Hematopoietic multipotent progenitor cell treated with erythropoietin and hydrocortisone succinate and interleukin-3 and kit ligand, for 6 days (in vitro differentiated cells): ENCODE data around the gene MAN2A2.

ENCODE experiments used
- DNase-seq: peaks from one replicate; pipeline ENCODE4 v3.0.0-alpha.2; 2015

MAN2A2 gene

DNA sequence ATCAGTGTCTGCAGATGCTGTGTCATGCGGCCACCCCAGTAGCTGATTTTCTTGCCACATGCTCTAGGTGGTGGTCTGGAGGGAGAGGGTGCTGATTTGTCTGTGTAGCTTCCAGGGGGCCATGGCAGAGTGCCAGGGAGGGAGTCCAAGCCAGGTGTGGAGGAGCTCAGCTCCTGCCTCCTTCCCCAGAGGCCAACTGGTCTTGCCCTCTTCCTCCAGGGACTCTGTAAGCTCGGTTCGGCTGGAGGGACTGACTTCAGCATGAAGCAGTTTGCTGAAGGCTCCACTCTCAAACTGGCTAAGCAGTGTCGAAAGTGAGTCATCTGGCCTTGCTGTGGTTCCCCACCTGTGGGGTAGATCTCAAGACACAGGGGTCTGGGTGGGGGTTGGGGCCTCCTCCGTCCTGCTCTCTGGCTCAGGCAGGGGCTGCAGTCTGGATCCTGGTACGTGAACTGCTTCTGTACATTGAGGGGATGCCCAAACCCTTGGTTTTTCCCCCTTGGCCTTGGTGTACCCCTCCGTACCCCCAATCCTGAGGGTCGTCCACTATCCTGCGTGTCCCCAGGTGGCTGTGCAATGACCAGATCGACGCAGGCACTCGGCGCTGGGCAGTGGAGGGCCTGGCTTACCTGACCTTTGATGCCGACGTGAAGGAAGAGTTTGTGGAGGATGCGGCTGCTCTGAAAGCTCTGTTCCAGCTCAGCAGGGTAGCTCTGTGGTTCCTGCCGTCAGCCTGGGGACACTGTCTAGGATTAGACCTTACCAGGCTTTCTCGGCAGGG, 44.7 kb downstream of the MAN2A2 start:
- DNase-seq = no peak

DNA sequence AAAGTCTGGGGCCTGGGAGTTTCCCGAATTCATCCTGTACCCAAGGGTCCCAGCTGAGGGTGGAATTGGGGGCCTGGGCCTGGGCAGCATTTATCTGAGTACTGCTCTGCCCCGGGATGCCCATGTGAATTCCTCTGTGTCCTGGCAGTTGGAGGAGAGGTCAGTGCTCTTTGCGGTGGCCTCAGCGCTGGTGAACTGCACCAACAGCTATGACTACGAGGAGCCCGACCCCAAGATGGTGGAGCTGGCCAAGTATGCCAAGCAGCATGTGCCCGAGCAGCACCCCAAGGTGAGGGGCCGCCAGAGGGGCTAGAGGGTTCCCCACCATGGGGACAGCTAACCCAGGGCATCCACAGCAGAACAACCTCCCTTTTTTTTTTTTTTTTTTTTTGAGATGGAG, 45.4 kb downstream of the MAN2A2 start:
- no peak for DNase-seq

- DNase-seq = no peak
Observed at GRCh38 chr15:90949979-90950675, 47.0 kb downstream of the MAN2A2 start.

DNA sequence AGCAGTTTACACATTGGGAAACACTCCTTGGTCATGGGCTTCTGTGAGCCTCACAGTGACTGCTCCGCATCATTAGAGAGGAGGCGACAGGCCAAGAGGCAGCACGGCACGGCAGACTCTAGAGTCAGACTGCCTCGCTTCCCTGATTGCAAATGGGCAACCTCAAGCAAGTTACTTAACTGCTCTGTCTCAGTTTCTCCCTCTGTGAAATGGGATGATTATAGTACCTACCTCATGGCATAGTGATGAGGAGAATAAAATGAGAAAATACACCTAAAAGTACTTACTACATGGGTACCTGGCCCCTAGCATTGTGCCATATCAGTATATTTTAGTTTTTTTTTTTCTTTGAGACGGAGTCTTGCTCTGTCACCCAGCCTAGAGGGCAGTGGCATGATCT, 47.6 kb downstream of the MAN2A2 start:
- DNase-seq = no peak

- DNase-seq = no peak
Observed at GRCh38 chr15:90952901-90953677, 50.0 kb downstream of the MAN2A2 start.

GRCh38 chr15:90953947-90954711, 51.0 kb downstream of the MAN2A2 start:
- no peak for DNase-seq

- DNase-seq = peak; percentile 99
Observed at GRCh38 chr15:90954712-90955623, 51.9 kb downstream of the MAN2A2 start, which contains the start of gene RCCD1. Gene RCCD1 (plus strand): TSS chr15:90954884. CDS start chr15:90956735, 1,851 bp downstream.

DNA sequence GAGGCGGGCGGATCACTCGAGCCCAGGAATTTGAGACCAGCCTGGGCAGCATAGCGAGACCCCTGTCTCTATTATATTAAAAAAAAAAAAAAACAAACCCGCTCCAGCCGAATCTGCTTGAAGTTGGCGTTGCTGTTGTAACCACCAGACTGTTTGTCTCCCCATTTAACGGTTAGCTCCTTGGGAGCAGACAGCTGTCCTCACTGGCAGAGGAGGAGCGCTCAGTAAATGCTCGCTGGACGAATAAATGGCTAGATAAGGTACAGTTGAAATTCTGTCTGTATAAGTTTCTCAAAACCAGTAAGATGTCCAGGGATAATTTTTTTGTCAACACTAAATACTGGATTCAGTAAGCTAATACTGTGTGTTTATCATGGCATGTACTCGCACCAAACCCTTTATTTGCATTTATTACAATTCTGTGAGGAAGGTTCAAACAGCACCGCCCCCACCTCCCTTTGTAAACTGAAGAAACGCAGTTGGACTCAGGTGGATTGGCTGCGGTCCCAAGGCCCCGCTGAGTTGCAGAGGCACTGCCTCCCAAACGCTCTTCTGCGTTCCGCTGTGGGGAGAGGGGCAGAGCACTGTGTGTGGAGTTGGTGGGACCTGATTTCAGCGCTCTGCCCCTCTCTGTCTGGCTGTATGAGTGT, 52.6 kb downstream of the MAN2A2 start:
- peak; percentile 57 for DNase-seq

- DNase-seq = peak; percentile 83
Observed at GRCh38 chr15:90956274-90957030, 53.4 kb downstream of the MAN2A2 start.

DNA sequence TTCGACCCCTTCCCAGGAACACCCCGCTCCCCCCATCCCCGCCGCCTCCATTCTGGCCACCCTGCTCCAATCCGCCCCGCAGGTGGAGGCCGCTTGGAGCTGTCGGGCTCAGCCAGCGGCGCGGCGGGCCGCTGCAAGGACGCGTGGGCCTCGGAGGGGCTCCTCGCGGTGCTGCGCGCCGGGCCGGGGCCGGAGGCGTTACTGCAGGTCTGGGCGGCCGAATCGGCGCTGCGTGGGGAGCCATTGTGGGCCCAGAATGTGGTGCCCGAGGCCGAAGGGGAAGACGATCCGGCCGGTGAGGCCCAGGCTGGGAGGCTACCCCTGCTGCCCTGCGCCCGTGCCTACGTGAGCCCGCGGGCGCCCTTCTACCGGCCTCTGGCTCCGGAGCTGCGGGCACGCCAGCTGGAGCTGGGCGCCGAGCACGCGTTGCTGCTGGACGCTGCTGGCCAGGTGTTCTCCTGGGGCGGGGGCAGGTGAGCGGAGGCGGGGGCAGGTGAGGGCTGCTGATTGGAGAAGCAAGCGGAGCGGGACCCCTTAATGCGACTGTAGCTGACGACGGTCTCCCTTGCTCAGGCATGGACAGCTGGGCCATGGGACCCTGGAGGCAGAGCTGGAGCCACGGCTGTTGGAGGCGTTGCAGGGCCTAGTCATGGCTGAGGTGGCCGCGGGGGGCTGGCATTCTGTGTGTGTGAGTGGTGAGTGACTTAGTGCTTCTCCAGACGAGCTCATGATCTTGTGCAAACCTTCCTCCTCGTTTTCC, 54.1 kb downstream of the MAN2A2 start:
- no peak for DNase-seq

DNA sequence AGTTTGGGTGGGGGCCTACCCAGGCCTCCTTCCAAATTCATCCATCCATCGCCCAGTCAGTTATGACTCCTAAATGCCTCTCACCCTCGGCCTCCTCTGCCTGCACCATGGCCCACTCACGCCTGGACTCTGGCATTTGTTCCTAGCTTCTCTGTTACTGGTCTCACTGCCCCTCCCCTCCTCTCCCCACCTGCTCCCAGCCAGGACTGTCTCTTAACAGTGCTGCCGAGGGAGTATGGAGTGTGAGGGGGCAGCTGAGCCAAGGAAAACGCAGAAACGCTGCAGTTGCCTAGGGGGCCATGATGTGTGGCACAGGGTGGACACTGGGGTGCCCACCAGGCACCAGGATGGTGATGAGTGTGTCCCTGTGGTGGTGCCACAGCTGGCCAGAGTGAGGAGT, 54.7 kb downstream of the MAN2A2 start:
- no peak for DNase-seq

- DNase-seq = no peak
Observed at GRCh38 chr15:90959028-90959595, 56.0 kb downstream of the MAN2A2 start.

GRCh38 chr15:90959894-90960293, 56.8 kb downstream of the MAN2A2 start:
- DNase-seq = no peak

- DNase-seq = no peak
Observed at GRCh38 chr15:90960298-90961091, 57.4 kb downstream of the MAN2A2 start.

GRCh38 chr15:90962021-90962420, 58.9 kb downstream of the MAN2A2 start:
- DNase-seq = no peak

DNA sequence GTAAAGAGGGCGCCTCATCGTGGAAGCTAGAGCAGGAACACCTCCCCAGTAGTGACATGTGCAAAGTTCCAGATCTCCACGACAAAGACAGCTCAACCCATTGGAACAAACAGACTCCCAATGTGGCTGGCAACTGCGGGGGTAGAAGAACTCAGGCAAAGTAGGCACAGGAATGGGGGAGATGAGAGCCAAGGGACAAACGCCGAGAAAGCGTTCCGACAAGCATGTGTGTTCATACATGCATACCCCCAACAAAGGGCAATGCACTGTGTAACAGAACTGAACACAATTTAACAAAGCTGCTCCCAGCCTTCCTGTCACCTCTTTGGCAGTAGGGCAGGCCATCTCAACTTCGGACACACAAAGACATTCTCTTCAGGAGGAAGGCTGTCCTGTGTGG, 63.2 kb downstream of the MAN2A2 start:
- no peak for DNase-seq

DNA sequence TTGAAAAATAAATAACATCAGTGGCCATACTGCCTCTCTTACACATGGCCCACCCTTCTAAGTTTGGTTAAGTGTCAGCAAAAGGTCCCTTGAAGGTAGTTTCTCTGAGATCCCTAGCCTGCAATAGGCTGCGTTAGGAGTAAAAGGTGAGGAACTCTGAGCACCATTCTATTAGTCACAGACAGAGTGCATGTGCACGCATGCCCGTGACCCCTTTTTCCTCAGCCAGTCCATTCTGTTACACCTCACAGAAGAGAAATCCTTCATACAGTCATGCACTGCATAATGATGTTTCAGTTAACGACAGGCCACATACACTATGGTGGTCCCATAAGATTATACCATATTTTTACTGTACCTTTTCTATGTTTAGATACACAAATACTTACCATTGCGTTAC, 64.1 kb downstream of the MAN2A2 start:
- DNase-seq = no peak

GRCh38 chr15:90968434-90968833, 65.3 kb downstream of the MAN2A2 start:
- no peak for DNase-seq
